Heart left ventricle (tissue), 13 donors: ENCODE results near the gene ZNF771.

Experiments used
- CTCF ChIP-seq, 12 donors: fragments of 200-600 bp; sonication (generic) in 4 of 12; IDR thresholded peaks; one replicate each; pipeline versions ENCODE4 v1.5.0 to v1.8.0; 2018 to 2022; ENCODE audit warnings: antibody characterized with exemption in 12 of 12, mild to moderate bottlenecking in 5 of 12
- POLR2A ChIP-seq, 2 donors: fragments of 450-650 bp; IDR thresholded peaks; one replicate each; pipeline ENCODE4 v1.6.1; 2017; ENCODE audit warnings: antibody characterized with exemption in 2 of 2, mild to moderate bottlenecking in 2 of 2, moderate library complexity in 2 of 2
- donor health status: ischemic (EF 13 %, LVEDD 7.1; RV severe dilation, severe dysfunction).
- donor health status: DM: no; HTN: yes; CAD: no.
- donor health status: DM: no; HTN: no; CAD: no.
- donor health status: ischemic (EF 25% LVEDD 6.9; RV normal size, moderate dysfunction).
- donor health status: ischemic (EF 25% LVEDD 5.7; RV mildly dilated, moderate dysfunction).
- donor health status: ischemic (EF 35%, LVEDD 5.7; RV mildly dilated, moderate dysfunction).
- donor health status: nonischemic (EF 11% LVEDD 7.7; RV severe dilation, severe dysfunction).
- donor health status: DM: yes; HTN: yes; CAD: no.
- donor health status: PGD.
- donor health status: ischemic (EF 29% LVEDD 5.4; RV normal size, mild dysfunction).
- donor health status: nonischemic (EF 23%, LVEDD 6.1; RV moderate dilation, normal function).

GRCh38 chr16:30437511-30438046 is 30.2 kb downstream of the ZNF771 start:
- no peak for TF ChIP-seq CTCF (IDR thresholded peaks at IDR 0.05)
- no peak for TF ChIP-seq POLR2A (IDR thresholded peaks at IDR 0.05)
